ENCODE results near the gene RBM42.

DNA sequence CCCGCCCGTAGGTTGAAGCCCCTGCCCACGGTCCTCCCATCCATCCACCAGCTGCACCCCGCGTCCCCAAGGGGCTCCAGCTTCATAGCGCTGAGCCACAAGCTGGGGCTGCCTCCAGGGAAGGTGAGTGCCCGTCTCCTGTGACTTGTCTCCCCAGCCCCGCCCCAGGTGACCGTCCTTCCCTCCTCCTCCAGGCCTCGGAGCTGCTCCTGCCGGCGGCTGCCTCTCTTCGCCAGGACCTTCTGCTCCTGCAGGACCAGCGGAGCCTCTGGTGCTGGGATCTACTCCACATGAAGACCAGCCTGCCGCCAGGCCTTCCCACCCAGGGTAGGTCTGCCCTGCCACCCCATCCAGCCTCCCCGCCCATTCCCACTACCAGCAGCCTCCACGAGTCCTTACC lies 8.8 kb upstream of the RBM42 start:
- TF ChIP-seq POLR2A (IDR thresholded peaks at IDR 0.05; ENCODE audit: low read depth, low read length), result no peak
- TF ChIP-seq POLR2AphosphoS5 (IDR thresholded peaks at IDR 0.05; ENCODE audit: low read depth, low read length), result no peak
- TF ChIP-seq TAF1 (IDR thresholded peaks at IDR 0.05; ENCODE audit: low read depth, low read length), result no peak
- no peak for TF ChIP-seq POU2F2 (IDR thresholded peaks at IDR 0.05; ENCODE audit: low read depth, low read length)
